Limb (tissue), 2 donors: ENCODE data around the gene FFAR2.
"Not testable (repeated sequence)": the region's sequence is repeated elsewhere in the genome, so short reads cannot be mapped to it uniquely, and the experiment has no call there.

Experiments
- DNase-seq, 2 donors: peaks; one replicate each; pipeline ENCODE4 v3.0.0-alpha.2; 2016; ENCODE audit errors: extremely low spot score in 2 of 2

FFAR2 gene

GRCh38 chr19:35447606-35448469 is at the start of gene FFAR2:
Gene FFAR2 (plus strand): TSS chr19:35448257. CDS start chr19:35449715, 1,458 bp downstream.
- DNase-seq, result no peak

- DNase-seq, result no peak
Measured at GRCh38 chr19:35398570-35398969, 49.5 kb upstream of the FFAR2 start.

- no peak for DNase-seq
Measured at GRCh38 chr19:35399231-35399630, 48.8 kb upstream of the FFAR2 start.

- no peak for DNase-seq
Measured at GRCh38 chr19:35399948-35400772, 47.9 kb upstream of the FFAR2 start.

- DNase-seq, result no peak
Measured at GRCh38 chr19:35400773-35401100, 47.3 kb upstream of the FFAR2 start.

GRCh38 chr19:35401416-35401815 is 46.6 kb upstream of the FFAR2 start:
- DNase-seq, result not testable (repeated sequence)

- DNase-seq, result no peak
Measured at GRCh38 chr19:35403116-35403760, 44.8 kb upstream of the FFAR2 start.

GRCh38 chr19:35404879-35405622 is 43.0 kb upstream of the FFAR2 start:
- no peak for DNase-seq

GRCh38 chr19:35407619-35408018 is 40.4 kb upstream of the FFAR2 start:
- DNase-seq, result no peak

- no peak for DNase-seq
Measured at GRCh38 chr19:35408284-35409171, 39.5 kb upstream of the FFAR2 start.

GRCh38 chr19:35409191-35409590 is 38.9 kb upstream of the FFAR2 start:
- DNase-seq, result no peak

- no peak for DNase-seq
Measured at GRCh38 chr19:35410487-35410886, 37.6 kb upstream of the FFAR2 start.

GRCh38 chr19:35414442-35414841 is 33.6 kb upstream of the FFAR2 start:
- no peak for DNase-seq

- DNase-seq, result no peak
Measured at GRCh38 chr19:35416331-35416730, 31.7 kb upstream of the FFAR2 start.

- no peak for DNase-seq
Measured at GRCh38 chr19:35417278-35417677, 30.8 kb upstream of the FFAR2 start.

- no peak for DNase-seq
Measured at GRCh38 chr19:35417713-35418534, 30.1 kb upstream of the FFAR2 start.

GRCh38 chr19:35419046-35419445 is 29.0 kb upstream of the FFAR2 start:
- DNase-seq, result no peak

GRCh38 chr19:35419805-35420204 is 28.3 kb upstream of the FFAR2 start:
- DNase-seq, result no peak

GRCh38 chr19:35421362-35421761 is 26.7 kb upstream of the FFAR2 start:
- DNase-seq, result no peak

- DNase-seq, result not testable (repeated sequence)
Measured at GRCh38 chr19:35423406-35423805, 24.7 kb upstream of the FFAR2 start.
